CD4-positive, alpha-beta T cell treated with Interleukin-21 for 1 hour (primary cell): ENCODE results near the gene NEMF.

ENCODE experiments used
- DNase-seq: peaks from one replicate; pipeline ENCODE4 v3.0.0-alpha.2; 2020

Gene NEMF, protein sequence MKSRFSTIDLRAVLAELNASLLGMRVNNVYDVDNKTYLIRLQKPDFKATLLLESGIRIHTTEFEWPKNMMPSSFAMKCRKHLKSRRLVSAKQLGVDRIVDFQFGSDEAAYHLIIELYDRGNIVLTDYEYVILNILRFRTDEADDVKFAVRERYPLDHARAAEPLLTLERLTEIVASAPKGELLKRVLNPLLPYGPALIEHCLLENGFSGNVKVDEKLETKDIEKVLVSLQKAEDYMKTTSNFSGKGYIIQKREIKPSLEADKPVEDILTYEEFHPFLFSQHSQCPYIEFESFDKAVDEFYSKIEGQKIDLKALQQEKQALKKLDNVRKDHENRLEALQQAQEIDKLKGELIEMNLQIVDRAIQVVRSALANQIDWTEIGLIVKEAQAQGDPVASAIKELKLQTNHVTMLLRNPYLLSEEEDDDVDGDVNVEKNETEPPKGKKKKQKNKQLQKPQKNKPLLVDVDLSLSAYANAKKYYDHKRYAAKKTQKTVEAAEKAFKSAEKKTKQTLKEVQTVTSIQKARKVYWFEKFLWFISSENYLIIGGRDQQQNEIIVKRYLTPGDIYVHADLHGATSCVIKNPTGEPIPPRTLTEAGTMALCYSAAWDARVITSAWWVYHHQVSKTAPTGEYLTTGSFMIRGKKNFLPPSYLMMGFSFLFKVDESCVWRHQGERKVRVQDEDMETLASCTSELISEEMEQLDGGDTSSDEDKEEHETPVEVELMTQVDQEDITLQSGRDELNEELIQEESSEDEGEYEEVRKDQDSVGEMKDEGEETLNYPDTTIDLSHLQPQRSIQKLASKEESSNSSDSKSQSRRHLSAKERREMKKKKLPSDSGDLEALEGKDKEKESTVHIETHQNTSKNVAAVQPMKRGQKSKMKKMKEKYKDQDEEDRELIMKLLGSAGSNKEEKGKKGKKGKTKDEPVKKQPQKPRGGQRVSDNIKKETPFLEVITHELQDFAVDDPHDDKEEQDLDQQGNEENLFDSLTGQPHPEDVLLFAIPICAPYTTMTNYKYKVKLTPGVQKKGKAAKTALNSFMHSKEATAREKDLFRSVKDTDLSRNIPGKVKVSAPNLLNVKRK

DNA sequence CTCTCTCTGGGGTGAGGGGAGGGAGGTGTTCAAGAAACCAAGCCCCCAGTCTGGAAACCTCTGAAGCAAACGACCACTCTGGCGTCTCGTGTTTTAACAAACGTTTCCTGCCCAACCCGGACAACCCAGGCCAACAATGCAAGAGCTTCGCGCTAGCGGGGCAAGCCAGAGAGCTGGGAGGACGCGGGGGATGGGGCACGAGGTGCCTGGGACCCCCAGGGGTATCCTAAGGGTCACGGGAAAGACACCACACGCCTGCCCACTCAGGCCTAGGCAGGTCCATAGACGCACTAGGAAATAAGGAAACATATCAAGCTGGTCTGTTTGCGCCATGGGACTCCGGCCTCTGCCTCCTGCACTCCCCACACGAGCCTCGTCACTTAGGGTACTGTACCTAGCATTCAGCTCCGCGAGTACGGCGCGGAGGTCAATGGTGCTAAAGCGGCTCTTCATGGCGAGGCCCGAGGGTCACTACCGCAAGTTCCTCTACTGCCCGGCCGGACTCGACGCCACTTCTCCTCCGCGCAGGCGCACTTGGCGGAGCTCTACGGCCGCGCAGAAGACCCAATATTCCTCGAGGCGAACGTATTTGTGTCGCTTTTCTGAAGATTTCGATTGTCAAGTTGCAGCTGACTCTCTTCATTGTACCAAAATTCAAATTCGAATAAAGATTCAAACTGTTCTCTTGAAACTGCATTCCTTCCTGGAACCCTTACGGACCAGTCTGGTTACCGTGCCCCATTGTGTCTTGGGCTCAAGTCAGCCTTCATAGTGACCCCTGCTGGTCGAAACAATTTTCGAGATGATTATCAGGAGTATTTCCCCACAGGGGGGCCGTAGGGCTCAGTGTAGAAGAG is at the start of gene NEMF:
NEMF (minus strand) TSS at position 488 of the 857 bp plus-strand sequence; CDS start at position 453, 35 bp downstream.
- DNase-seq = peak; percentile 89

DNA sequence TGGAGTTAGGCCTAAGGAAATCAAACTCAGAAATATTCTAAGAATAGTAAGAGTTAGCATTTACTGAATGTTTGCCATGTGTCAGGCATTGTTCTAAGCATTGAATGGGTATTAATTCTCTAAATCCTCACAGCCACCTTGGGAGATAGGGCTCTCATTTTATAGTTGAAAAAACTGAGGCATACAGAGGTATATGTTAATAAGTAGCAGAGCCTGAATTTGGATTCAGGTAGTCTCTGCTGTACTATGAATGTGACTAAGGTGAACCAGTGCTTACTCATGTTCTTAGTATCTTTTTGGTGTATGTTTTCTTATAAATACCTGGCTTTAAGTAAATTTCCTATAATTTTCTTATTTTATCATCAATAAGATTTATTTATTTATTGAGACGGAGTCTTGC is 48.4 kb upstream of the NEMF start:
- no peak for DNase-seq

DNA sequence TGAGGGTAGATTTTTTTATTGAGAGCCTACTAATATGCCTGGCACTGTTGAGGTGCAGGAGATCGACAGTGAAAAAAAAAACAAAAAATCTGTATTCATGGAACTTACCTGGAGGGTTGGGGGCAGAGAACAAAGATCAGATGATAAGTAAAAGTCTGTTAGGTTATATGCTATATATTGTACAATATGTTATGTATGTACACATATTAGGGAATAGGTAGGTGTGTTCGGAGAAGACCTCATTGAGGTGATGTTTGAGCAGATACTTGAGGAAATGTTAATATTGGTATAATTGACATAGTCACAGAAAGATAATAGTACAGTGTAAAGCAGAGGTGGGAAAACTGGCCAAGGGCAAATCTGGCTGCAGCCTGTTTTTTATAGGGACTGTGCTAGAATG is 45.9 kb upstream of the NEMF start:
- DNase-seq = no peak

DNA sequence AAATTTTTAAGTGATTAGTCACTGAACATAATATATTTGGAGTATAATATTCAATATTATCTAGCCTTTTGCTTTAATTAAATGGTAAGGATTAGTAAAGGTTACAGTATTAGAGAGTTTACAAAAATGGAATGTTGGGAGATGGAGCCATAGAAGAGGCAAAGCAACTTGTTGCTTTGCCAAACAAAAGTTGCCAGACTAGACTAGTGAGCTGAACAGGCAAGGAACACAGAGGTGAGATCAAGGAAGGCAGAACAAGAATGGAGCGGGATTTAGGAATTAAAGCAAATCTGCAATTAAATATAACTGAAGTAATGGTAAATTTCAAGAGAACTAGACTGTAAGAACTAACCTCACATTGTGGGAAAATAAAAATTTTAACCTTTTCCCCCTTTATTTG is 45.4 kb upstream of the NEMF start:
- no peak for DNase-seq

DNA sequence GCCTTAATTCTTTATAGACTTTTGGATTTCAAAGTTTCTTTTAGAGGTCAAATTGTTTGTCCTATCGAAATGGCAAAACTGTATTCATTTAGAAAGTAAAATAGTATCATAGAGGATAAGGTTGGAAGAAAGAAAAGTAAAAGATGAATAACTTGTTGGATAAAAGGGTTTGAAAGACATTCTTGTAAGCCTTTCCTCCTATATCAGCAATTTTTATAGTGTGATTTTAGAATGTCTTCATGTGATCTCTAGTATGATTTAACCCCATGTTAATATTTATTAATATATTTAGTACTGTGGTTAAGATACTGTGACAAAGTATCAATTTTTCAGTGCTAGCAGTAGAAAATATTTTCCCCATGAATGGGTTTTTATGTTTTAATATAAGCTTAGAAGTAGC is 44.8 kb upstream of the NEMF start:
- no peak for DNase-seq

DNA sequence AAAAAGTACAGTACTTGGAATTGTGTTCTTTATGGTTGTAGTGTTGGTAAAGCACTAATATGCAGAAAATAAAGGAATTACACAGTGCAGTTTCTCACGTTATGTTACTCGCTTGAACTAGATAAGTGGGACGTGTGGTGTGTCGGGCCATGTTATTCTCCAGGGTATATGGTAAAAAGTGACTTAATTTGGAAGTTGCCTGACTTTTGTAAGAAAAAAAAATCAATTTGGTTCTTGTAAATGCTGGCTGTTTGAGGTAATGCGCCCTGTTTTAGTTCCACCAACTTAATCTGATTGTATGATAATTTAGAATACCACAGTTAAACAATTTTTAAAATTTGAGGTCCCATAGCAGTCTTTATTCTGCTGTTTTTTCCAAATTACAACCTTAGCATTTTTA is 44.4 kb upstream of the NEMF start:
- peak; percentile 16 for DNase-seq

DNA sequence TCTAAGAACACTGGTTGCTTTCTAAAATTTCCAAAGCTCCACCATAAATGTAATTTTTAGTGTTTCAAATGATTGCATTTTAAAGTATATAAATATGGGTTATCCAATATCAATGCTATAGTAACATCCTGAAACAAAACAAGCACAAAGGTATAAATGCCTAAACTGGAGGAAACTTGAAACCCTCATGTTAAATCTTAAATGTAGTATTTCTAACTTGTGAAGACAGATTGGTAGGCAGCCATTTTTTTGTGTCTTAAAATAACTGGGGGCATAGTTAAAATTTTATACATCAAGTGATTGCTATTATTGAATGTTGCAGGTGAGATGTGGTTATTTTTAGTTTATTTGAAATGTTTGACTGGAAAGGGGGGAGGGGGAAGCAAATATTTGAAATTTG is 43.7 kb upstream of the NEMF start:
- peak; percentile 12 for DNase-seq

DNA sequence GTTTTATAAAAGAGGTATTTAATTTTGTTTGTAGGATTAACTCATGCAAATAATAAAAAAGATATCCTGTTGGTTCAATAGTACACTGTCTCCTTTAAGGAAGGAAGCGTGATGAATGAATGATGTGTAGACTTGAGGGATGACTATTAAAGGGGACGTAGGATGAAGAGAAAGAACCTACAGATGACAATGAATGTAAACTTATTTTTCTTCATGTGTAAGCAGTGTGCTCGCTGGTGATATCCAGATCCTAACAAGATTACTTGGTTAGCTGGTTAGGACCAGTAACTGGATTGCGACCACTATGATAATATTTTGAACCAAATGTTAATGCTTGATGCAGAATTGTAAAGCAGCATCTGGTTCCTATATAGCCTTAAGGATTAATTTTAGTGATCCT is 42.9 kb upstream of the NEMF start:
- peak; percentile 30 for DNase-seq

DNA sequence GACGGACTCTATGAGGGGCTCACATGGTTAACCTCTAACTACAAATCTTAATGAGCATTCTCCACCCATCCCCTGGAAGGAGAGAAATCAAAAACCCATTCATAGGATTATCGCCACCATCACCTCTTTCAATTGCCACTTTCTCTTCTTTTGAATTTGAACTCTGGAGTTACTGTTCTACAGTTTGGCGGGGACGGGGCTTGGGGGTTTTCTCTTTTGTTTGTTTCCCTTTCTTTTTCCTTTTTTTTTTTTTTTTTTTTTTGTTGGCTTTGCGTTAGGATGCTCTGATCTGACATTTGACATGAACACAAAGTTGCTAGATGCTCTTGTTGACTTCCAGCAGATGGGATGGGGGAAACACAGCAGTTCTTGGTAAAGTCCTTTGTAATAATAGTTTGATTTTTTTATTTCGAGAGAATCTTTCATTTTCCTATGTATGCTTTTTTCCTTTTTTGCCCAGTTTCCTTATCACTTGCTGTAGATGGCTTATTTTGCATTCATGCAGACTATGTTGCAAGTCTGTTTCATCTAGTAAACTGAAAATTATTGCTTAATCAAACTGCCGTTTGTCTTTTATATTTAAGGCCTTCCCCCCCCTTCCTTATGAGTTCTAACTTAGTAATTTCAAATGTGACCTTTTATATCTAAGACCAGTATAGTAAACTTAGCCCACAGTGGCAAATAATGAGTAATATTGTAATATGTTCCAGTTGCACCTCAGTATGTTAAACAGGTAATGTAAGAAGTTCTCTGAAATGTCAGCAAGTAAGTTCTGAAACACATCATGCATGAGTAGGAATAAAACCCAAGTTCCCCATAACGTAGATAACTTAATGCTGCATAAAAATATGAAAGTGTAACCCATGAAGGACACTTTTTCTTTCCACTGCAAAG is 41.9 kb upstream of the NEMF start:
- DNase-seq = peak; percentile 37

DNA sequence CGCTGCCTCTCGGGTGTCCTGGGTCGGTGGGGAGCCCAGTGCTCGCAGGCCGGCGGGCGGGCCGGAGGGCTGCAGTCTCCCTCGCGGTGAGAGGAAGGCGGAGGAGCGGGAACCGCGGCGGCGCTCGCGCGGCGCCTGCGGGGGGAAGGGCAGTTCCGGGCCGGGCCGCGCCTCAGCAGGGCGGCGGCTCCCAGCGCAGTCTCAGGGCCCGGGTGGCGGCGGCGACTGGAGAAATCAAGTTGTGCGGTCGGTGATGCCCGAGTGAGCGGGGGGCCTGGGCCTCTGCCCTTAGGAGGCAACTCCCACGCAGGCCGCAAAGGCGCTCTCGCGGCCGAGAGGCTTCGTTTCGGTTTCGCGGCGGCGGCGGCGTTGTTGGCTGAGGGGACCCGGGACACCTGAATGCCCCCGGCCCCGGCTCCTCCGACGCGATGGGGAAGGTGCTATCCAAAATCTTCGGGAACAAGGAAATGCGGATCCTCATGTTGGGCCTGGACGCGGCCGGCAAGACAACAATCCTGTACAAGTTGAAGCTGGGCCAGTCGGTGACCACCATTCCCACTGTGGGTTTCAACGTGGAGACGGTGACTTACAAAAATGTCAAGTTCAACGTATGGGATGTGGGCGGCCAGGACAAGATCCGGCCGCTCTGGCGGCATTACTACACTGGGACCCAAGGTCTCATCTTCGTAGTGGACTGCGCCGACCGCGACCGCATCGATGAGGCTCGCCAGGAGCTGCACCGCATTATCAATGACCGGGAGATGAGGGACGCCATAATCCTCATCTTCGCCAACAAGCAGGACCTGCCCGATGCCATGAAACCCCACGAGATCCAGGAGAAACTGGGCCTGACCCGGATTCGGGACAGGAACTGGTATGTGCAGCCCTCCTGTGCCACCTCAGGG is 41.0 kb upstream of the NEMF start:
- peak; percentile 81 for DNase-seq

DNA sequence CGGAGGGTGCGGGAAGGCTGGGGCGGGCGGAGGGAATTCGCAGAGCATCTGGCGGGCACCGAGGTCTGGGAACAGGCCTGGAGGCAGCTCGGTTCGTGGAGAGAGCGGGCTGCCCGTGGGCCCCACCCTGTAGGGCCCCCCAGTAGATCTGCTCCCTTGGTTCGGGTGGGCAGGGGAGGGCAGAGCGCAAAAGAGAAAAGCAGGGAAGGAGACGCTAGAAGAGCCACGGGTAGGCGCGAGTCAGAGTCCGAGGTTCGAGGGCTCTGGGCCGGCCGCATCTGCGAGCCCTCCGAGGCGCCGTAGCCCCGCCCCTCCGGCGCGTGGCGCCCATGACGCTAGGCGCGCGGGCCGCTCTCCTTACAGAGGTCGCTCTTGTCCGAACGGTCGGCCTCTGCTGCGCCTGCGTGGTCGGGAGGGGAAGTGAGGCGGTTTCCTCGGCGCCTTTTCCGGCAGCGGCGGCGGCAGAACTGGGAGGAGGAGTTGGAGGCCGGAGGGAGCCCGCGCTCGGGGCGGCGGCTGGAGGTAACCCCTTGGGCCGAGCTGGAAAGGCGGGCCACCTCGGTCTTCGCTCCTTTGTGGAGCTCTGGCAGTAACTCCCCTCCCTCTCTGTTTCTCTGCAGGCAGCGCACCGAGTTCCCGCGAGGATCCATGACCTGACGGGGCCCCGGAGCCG is 40.2 kb upstream of the NEMF start, which contains the start of gene ARF6:
ARF6 (plus strand) TSS at position 447 of the 673 bp plus-strand sequence. CDS start 655 bp downstream, outside the sequence.
- peak; percentile 96 for DNase-seq

DNA sequence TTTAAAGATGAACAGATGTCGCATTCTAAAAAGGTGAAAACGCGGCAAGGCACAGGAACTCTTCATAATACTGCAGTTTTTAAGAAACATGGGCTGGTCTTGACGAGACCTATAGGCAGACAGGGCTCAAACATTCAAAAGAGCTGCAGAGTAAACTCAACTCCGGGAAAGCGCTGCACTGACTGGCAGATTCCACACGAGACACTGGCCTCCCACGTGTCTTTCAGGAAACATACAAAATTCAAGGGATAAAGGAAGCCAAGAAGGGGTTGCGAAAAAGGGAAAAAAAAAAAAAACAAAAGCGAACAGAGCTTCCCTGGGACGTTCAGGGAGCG is 39.7 kb upstream of the NEMF start:
- peak; percentile 72 for DNase-seq

DNA sequence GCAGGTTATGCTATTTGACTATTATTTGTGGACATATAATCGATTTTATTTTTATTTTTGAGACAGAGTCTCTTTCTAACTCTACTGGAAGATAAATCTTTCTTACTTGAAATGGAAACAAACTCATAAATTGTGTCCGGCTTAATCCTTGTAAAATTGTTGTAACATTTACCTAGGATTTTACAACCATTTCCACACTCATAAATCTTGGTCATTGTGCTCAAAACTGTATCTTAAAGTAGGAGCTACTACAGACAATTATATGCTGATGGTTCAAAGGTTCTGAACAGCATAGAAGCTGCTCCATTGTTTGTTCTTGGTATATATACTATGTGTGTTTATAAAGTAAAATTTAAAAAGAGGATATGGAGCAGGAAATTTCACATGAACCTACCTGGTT is 35.7 kb upstream of the NEMF start:
- DNase-seq = no peak

DNA sequence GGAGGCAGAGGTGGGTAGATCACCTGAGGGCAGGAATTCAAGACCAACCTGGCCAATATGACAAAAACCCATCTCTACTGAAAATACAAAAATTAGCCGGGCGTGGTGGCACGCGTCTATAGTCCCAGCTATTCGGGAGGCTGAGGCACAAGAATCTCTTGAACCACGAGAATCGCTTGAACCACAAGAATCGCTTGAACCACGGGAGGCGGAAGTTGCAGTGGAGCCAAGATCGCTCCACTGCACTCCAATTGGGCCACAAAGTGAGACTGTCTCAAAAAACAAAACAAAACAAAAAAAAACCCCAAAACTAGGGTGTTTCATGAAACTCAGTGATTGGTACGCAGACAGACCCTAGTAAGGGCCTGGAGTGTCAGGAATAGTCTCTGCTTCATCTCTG is 33.9 kb upstream of the NEMF start:
- no peak for DNase-seq

DNA sequence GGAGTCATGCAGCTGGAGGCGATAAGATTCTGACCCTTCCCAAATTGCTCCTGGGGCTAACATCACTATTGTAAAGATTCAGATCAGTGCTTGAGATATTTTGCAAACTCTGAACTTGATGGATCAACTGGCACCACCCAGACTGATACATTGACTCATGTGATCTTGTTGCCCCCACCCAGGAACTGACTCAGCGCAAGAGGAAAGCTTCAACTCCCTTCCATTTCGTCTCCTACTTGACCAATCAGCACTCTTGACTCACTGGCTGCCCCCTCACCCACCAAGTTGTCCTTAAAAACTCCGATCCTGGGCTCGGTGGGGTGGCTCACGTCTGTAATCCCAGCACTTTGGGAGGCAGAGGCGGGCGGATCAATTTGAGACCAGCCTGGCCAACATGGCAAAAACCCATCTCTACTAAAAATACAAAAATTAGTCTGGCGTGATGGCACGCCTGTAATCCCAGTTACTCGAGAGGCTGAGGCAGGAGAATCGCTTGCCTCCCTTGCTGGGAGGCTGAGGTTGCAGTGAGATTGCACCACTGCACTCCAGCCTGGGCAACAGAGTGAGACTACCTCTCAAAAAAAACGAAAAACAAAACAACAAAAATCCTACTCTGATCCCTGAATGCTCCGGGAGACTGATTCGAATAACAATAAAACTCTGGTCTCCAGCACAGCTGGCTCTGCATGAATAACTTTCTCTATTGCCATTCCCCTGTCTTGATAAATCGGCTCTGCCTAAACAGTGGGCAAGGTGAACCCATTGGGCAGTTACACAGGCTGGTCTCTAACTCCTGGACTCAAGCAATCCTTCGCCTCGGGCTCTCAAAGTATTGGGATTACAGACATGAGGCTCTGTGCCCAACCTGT is 30.5 kb upstream of the NEMF start:
- DNase-seq = no peak

DNA sequence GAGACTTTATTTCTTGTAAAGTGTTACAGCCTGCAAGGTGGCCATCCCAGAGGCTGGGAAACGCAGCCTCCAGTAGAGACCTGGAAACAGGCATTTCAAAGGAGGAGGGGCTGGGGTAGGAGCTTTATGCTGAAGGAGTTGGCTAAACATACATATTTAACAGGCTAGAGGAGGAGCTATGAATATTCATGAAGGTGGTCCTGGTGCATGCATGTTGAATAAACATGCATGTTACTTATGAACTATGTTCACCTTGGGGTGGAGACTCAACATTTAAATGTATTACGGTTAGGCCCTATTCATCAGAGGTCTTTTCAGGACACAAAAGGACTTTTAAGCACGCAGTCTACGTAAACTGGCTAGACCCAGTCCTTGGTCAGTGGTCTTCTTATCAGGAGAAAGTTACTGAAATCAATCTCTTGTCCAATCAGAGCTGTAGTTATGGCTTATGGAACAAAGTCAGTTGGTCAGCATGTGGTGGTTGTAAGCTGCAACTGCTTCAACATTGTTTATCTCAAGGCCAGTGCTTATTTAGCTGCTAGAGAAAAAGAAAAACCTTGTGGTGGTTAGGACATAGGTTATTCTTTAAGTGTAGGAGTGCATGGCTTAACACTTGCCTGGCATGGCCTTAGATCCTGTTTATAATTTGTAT is 28.9 kb upstream of the NEMF start:
- no peak for DNase-seq

DNA sequence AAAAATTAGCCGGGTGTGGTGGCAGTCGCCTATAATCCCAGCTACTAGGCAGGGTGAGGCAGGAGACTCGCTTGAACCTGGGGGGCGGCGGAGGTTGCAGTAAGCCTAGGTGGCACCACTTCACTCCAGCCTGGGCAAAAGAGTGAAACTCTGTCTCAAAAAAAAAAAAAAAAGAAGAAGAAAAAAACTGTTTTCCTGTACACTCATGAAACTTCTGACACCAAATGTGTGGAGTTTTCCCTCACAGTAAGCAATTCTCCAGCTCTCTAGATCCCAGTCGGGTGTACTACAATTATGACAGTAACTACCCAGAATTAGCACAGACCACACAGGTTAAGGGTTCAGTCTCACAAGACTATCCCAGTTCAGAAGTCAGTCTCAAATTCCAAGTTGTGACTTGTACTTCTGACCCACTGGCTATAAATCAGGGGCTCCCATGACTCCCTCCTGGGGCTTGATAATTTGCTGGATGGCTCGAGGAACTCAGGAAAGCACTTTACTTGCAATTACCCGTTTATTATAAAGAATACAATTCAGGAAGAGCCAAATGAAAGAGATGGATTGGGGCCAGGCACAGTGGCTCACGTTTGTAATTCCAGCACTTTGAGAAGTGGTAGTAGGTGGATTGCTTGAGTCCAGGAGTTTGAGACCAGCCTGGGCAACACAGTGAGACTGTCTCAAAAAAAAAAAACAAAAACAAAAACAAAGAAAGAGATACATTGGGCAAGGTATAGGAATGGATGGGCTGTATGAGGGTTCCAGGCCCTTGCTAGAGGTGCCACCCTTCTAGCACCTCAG is 27.9 kb upstream of the NEMF start:
- DNase-seq = no peak
